Measurements from ENCODE around the gene DLG4.

Gene DLG4

DNA sequence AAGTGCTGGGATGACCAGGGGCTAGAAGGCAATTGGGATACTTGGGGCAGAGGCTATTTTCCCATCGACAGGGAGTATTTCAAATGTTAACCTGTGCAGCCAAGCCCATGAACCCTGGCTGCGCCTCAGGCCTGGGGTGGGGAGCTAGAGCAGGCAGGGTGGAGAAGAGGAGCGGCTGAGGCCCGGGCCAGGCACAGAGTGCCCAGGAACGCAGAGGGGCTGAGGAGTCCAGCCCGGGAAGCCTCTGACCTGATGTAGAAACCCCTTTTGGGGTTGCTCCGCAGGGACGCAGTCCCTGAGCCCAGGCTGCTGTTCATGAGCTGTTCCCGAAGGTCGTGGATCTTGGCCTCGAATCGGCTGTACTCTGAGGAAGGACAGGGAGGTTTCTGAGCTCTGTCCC is 23.7 kb downstream of the DLG4 start:
- H3F3A ChIP-seq (ENCODE audit: insufficient read depth, low read length): no peaks in the 10 kb centered on the region
- H3K9me3 ChIP-seq (ENCODE audit: low read length): no peaks in the 10 kb centered on the region
- no peak overlapping the region for H2AFZ ChIP-seq (ENCODE audit: low read length)
- peaks cover 11% of the 10 kb centered on the region; the same call in 1 of the 2 replicates for H3K27me3 ChIP-seq (ENCODE audit: insufficient read depth, low read length)
- TF ChIP-seq, protein P1, sequence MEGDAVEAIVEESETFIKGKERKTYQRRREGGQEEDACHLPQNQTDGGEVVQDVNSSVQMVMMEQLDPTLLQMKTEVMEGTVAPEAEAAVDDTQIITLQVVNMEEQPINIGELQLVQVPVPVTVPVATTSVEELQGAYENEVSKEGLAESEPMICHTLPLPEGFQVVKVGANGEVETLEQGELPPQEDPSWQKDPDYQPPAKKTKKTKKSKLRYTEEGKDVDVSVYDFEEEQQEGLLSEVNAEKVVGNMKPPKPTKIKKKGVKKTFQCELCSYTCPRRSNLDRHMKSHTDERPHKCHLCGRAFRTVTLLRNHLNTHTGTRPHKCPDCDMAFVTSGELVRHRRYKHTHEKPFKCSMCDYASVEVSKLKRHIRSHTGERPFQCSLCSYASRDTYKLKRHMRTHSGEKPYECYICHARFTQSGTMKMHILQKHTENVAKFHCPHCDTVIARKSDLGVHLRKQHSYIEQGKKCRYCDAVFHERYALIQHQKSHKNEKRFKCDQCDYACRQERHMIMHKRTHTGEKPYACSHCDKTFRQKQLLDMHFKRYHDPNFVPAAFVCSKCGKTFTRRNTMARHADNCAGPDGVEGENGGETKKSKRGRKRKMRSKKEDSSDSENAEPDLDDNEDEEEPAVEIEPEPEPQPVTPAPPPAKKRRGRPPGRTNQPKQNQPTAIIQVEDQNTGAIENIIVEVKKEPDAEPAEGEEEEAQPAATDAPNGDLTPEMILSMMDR (IDR thresholded peaks at IDR 0.05; ENCODE audit: low read length): no peak
- no peak for TF ChIP-seq EZH2 (IDR thresholded peaks at IDR 0.05; ENCODE audit: borderline replicate concordance, low read length)
- H3K79me2 ChIP-seq (ENCODE audit: insufficient read depth, low read length): no peaks in the 10 kb centered on the region
- H4K20me1 ChIP-seq (ENCODE audit: insufficient read depth, low read length): no peaks in the 10 kb centered on the region
- H3K27ac ChIP-seq (ENCODE audit: low read depth, low read length, poor library complexity, severe bottlenecking): no peak overlapping the region
- no peak overlapping the region for H3K9ac ChIP-seq (ENCODE audit: low read length)
- H3K36me3 ChIP-seq (ENCODE audit: insufficient read depth, low read length): no peaks in the 10 kb centered on the region
- no peak overlapping the region for H3K4me3 ChIP-seq (ENCODE audit: low read depth, low read length, poor library complexity, severe bottlenecking)
- no peak overlapping the region for H3K4me2 ChIP-seq (ENCODE audit: low read length)
- no peaks in the 10 kb centered on the region for H3K4me1 ChIP-seq (ENCODE audit: insufficient read depth, low read length, severe bottlenecking)
- no peaks in the 10 kb centered on the region for H3K9me2 ChIP-seq (ENCODE audit: low read depth, low read length)

DNA sequence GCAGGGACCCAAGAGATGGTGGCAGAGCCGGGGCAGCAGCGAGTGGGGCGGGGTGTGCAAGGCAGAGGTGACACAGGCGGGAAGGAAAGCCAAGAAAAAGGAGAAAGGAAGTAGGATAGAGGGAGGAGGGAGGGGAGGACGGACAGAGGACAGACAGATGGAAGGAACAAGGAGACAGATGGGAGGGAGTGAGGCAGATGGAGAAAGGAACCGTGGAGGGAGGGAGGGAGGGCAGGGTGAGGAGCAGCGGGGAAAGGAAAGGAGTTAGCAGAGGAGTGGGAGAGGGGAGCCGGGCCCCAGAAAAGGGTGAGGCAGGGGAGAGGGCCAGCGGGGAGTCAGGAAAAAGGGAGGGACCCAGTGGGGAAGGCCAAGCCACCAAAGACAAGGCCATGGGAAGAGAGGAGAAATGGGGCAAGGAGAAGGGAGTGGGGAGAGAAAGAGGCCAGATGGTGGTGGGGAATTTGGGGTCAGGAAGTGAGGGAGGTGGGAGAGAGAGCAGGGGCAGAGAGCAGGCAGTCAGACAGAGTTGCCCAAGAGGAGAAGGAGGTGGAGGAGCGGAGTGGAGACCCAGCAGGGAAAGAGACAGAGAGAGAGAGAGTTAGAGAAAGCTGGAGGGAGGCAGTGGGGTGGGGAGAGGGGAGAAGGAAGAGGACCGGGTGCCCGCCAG is 27.2 kb downstream of the DLG4 start:
- Histone ChIP-seq H4K20me1 (ENCODE audit: insufficient read depth, low read length) (no peaks in the 10 kb centered on the region), H3K27ac (ENCODE audit: low read depth, low read length, poor library complexity, severe bottlenecking) (no peak overlapping the region), H2AFZ (ENCODE audit: low read length) (no peak overlapping the region), H3K4me2 (ENCODE audit: low read length) (no peak overlapping the region), H3K36me3 (ENCODE audit: insufficient read depth, low read length) (no peaks in the 10 kb centered on the region), H3K79me2 (ENCODE audit: insufficient read depth, low read length) (no peaks in the 10 kb centered on the region), H3F3A (ENCODE audit: insufficient read depth, low read length) (no peaks in the 10 kb centered on the region), H3K4me1 (ENCODE audit: insufficient read depth, low read length, severe bottlenecking) (no peaks in the 10 kb centered on the region), H3K4me3 (ENCODE audit: low read depth, low read length, poor library complexity, severe bottlenecking) (no peak overlapping the region), H3K9me2 (ENCODE audit: low read depth, low read length) (no peaks in the 10 kb centered on the region), H3K9me3 (ENCODE audit: low read length) (no peaks in the 10 kb centered on the region), H3K27me3 (ENCODE audit: insufficient read depth, low read length) (peaks cover 11% of the 10 kb centered on the region; the same call in 1 of the 2 replicates), H3K9ac (ENCODE audit: low read length) (no peak overlapping the region)
- TF ChIP-seq EZH2 (IDR thresholded peaks at IDR 0.05; ENCODE audit: borderline replicate concordance, low read length): no peak
- TF ChIP-seq, protein P1 (IDR thresholded peaks at IDR 0.05; ENCODE audit: low read length): no peak

DNA sequence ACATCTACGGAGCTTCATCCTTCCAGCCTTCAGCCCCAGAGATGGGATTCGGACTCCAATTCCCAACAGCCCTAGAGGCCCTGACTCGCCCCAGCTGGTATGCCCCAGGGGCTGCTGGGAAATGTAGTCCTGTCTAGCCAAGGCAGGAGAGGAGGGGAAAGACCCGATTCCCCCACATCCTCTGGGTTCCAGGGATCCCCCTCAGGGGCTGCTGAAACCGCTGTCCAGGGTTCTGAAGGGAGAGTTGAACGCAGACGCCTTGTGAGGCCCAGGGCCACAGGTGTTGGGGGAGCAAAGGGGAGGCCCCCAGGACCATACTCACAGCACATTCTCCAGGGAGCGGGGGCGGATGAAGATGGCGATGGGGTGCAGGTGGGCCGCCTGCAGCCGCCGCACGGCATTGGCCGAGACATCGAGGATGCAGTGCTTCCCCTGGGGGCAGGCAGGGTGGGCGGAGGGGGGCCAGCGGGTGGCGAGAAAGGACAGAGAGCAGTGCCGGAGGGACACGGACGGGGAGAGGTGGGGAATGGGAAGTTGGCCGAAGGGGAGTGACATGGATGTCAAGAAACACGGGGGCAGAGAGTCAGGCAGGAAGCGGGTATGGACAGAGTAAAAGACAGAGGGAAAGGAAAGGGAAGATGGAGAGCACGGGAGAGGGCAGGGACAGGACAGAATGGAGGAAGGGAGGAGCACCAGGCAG is 27.9 kb downstream of the DLG4 start:
- H2AFZ ChIP-seq (ENCODE audit: low read length): no peak overlapping the region
- H3K9me2 ChIP-seq (ENCODE audit: low read depth, low read length): no peaks in the 10 kb centered on the region
- no peaks in the 10 kb centered on the region for H3K79me2 ChIP-seq (ENCODE audit: insufficient read depth, low read length)
- no peaks in the 10 kb centered on the region for H3K4me1 ChIP-seq (ENCODE audit: insufficient read depth, low read length, severe bottlenecking)
- H3K4me3 ChIP-seq (ENCODE audit: low read depth, low read length, poor library complexity, severe bottlenecking): no peak overlapping the region
- no peaks in the 10 kb centered on the region for H3F3A ChIP-seq (ENCODE audit: insufficient read depth, low read length)
- H3K27ac ChIP-seq (ENCODE audit: low read depth, low read length, poor library complexity, severe bottlenecking): no peak overlapping the region
- H3K9ac ChIP-seq (ENCODE audit: low read length): no peak overlapping the region
- H3K4me2 ChIP-seq (ENCODE audit: low read length): no peak overlapping the region
- no peaks in the 10 kb centered on the region for H3K36me3 ChIP-seq (ENCODE audit: insufficient read depth, low read length)
- H3K27me3 ChIP-seq (ENCODE audit: insufficient read depth, low read length): peaks cover 7% of the 10 kb centered on the region; the same call in 1 of the 2 replicates
- no peaks in the 10 kb centered on the region for H4K20me1 ChIP-seq (ENCODE audit: insufficient read depth, low read length)
- H3K9me3 ChIP-seq (ENCODE audit: low read length): no peaks in the 10 kb centered on the region
- TF ChIP-seq, protein P1 (IDR thresholded peaks at IDR 0.05; ENCODE audit: low read length): no peak
- TF ChIP-seq EZH2 (IDR thresholded peaks at IDR 0.05; ENCODE audit: borderline replicate concordance, low read length): no peak

Data from OCI-LY1 (cell line).